ENCODE measurements around the gene KIAA1210. TPM values are rescaled to one million over a fixed set of nuclear protein-coding genes. Genes with fewer than 3 reads are reported as not detected.

The KIAA1210 gene
- total and polyA plus RNA-seq, 2 of the 13 experiments (the other 11 are each of a cell fraction or from before 2014, with no cell fraction given): not detected

DNA sequence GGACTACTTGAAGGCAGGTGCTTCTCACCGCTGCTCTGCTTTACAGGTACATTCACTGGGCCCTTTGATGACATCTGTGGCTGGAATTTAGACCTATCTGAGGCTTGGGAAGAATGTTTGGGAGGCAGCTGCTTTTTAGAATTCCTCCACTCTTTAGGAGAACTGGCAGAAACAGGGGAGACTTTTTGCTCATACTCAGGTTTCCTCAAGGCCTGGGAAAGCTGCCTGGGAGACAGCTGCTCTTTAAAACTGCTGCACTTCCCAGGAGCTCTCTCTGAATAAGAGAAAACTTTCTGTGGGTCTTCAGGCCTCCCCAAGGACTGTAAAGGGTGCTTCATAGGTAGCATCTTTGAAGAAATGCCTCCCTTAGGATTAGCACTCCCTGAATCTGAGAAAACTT is 40.5 kb downstream of the KIAA1210 start (continued):
- TF ChIP-seq TRIM24 (CRISPR knock-in tag; IDR thresholded peaks at IDR 0.05) (no peak), ZNF749 (CRISPR knock-in tag; IDR thresholded peaks at IDR 0.05; ENCODE audit: borderline replicate concordance) (no peak), SMC3 (IDR thresholded peaks at IDR 0.05; ENCODE audit: low read length) (no peak), MEIS2 (CRISPR knock-in tag; IDR thresholded peaks at IDR 0.05) (no peak), ZNF446 (CRISPR knock-in tag; IDR thresholded peaks at IDR 0.05) (no peak), ZNF256 (CRISPR knock-in tag; conservative IDR thresholded peaks at IDR 0.05) (no peak)
- TF ChIP-seq, protein P1, sequence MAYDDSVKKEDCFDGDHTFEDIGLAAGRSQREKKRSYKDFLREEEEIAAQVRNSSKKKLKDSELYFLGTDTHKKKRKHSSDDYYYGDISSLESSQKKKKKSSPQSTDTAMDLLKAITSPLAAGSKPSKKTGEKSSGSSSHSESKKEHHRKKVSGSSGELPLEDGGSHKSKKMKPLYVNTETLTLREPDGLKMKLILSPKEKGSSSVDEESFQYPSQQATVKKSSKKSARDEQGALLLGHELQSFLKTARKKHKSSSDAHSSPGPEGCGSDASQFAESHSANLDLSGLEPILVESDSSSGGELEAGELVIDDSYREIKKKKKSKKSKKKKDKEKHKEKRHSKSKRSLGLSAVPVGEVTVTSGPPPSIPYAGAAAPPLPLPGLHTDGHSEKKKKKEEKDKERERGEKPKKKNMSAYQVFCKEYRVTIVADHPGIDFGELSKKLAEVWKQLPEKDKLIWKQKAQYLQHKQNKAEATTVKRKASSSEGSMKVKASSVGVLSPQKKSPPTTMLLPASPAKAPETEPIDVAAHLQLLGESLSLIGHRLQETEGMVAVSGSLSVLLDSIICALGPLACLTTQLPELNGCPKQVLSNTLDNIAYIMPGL (CRISPR knock-in tag; IDR thresholded peaks at IDR 0.05; ENCODE audit: borderline replicate concordance in 1 of 2, low read depth in 1 of 2): no peak
- TF ChIP-seq, protein P2, sequence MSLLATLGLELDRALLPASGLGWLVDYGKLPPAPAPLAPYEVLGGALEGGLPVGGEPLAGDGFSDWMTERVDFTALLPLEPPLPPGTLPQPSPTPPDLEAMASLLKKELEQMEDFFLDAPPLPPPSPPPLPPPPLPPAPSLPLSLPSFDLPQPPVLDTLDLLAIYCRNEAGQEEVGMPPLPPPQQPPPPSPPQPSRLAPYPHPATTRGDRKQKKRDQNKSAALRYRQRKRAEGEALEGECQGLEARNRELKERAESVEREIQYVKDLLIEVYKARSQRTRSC (CRISPR knock-in tag; IDR thresholded peaks at IDR 0.05; ENCODE audit: low read depth): no peak

DNA sequence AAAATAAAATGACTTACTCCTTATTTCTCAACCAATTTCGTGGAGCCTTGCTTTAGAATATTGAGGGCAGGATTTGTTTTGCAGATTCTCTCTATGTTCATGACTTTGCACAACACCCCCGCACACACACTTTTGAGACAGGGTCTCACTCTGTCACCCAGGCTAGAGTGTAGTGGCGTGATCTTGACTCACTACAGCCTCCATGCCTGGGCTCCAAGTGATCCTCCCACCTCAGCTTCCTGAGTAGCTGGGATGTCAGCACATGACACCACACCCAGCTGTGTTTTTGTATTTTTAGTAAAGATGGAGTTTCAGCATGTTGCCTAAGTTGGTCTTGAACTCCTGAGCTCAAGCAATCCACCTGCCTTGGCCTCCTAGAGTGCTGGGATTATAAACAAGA is 42.8 kb downstream of the KIAA1210 start:
- no peak overlapping the region for H3K4me2 ChIP-seq (ENCODE audit: low read depth, low read length)
- no peak overlapping the region for H3K27ac ChIP-seq (ENCODE audit: extremely low read length, insufficient read depth, low read length)
- H3K36me3 ChIP-seq (replicated peaks in 1 of 2; ENCODE audit: control insufficient read depth in 1 of 2, insufficient read depth in 2 of 2, low read length in 2 of 2): no peaks in the 10 kb centered on the region
- BruUV-seq (replicated peaks): no TSS peak
- no peaks in the 10 kb centered on the region for H3K27me3 ChIP-seq (ENCODE audit: control insufficient read depth in 1 of 2, insufficient read depth in 2 of 2, low read length in 2 of 2)
- TF ChIP-seq RARA (CRISPR knock-in tag; IDR thresholded peaks at IDR 0.05): no peak
- no peak overlapping the region for H3K4me3 ChIP-seq (replicated peaks in 1 of 3; ENCODE audit: insufficient read depth in 1 of 3, low read depth in 2 of 3, low read length in 3 of 3)
- no peak for FAIRE-seq
- H3K4me1 ChIP-seq (ENCODE audit: insufficient read depth, low read length): no peaks in the 10 kb centered on the region
- in situ Hi-C loops (cut with HindIII; ENCODE audit: extremely low pct_ligation_motif_present, low pct_unique_long_range_greater_than_20kb): no loop called here
- ChIA-PET CTCF (ENCODE audit: low intra/inter-chr PET ratio, low total read pairs) (no interaction called here), POLR2A (no interaction called here)
- no peaks in the 10 kb centered on the region for H3K9me3 ChIP-seq (ENCODE audit: low read length)
- no peaks in the 10 kb centered on the region for H3K79me2 ChIP-seq (ENCODE audit: insufficient read depth, low read length)
- no peak for DNase-seq (ENCODE audit: low spot score)
- H2AFZ ChIP-seq (ENCODE audit: low read length): no peak overlapping the region
- ATAC-seq: no peak
- no peaks in the 10 kb centered on the region for H4K20me1 ChIP-seq (ENCODE audit: insufficient read depth, low read length)
- H3K9ac ChIP-seq (ENCODE audit: insufficient read depth, low read depth, low read length): no peak overlapping the region
- WGBS (ENCODE audit: low lambda C conversion rate): 5% methylated on average over 2 of the region's 3 CpGs
- intact Hi-C loops (cut with micrococcal nuclease; ENCODE audit: unreplicated experiment): no loop called here
